HL-60 (cell line): ENCODE data around the gene REEP1.

Experiments
- DNase-seq, 2 experiments: peaks; one replicate each; pipeline ENCODE4 v3.0.0-alpha.2; 2010 to 2020; ENCODE audit warnings: low read depth in 1 of 2, low spot score in 1 of 2
- H3K27ac ChIP-seq: fragments of 250-450 bp; sonication (Bioruptor Pico); replicated peaks from 2 replicates; pipeline ENCODE4 v1.5.1; 2020; ENCODE audit warnings: mild to moderate bottlenecking, moderate library complexity
- H3K27me3 ChIP-seq: fragments of 250-450 bp; sonication (Bioruptor Pico); 2 replicates; pipeline ENCODE4 v1.5.1; 2021; ENCODE audit warnings: mild to moderate bottlenecking, moderate library complexity; ENCODE audit not compliant: insufficient read depth, poor library complexity, severe bottlenecking
- H3K4me3 ChIP-seq: replicated peaks from 2 replicates; pipeline ENCODE4 v1.5.1; 2011; ENCODE audit warnings: mild to moderate bottlenecking, control low read depth, low read length; ENCODE audit not compliant: insufficient read depth
- CTCF ChIP-seq: IDR thresholded peaks from one replicate; pipeline ENCODE4 v1.5.1; 2011; ENCODE audit warnings: low read length, control low read depth, inconsistent platforms; ENCODE audit not compliant: insufficient read depth
- GABPA ChIP-seq: IDR thresholded peaks from 2 replicates; pipeline ENCODE4 v1.6.1; 2012; ENCODE audit warnings: low read depth
- POLR2AphosphoS5 ChIP-seq: IDR thresholded peaks from 2 replicates; pipeline ENCODE4 v1.6.1; 2012; ENCODE audit warnings: low read depth
- SPI1 ChIP-seq: IDR thresholded peaks from 2 replicates; pipeline ENCODE4 v1.6.1; 2012; ENCODE audit warnings: low read depth, mild to moderate bottlenecking, borderline replicate concordance
- TF ChIP-seq, protein P1 (sequence below): IDR thresholded peaks from 2 replicates; pipeline ENCODE4 v1.6.1; 2012; ENCODE audit warnings: low read depth; ENCODE audit not compliant: insufficient replicate concordance

The REEP1 gene

DNA sequence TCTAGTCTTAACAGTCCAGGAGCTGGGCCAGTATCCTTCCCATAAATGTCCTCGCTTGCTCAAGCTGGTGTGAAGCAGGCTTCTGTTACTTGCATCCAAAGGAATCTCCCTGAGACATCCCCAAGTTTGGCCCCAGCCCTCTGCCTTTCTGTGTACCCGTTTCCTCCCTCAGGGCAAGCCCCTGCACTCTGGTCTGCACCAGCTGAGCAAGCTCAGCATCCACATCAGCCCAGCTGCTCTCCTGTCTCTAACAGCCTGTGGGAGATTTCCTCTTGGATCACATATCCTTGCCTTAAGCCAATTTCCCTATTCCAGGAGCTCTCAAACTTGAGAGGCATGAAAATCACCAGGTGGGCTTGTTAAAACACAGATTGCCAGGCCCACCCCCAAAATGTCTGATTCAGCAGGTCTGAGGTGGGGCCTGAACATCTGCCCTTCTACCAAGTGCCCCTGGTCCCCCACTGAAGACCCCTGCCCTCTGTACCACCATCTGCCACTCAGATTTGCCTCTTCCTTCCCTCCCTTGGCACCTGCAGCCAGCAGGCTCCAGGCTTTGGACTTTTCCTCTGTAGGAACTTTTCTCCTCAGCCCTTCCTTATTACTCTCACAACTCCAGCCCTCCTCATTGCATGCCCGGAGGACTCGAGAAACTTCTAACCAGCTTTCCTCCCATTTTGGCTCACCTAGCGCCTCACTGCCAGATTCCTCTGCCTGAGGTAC is 32.1 kb downstream of the REEP1 start:
- Histone ChIP-seq H3K27ac (no peak overlapping the region), H3K4me3 (no peak overlapping the region), H3K27me3 (no peaks in the 10 kb centered on the region)
- no peak for TF ChIP-seq CTCF
- no peak for TF ChIP-seq POLR2AphosphoS5
- TF ChIP-seq, protein P1, sequence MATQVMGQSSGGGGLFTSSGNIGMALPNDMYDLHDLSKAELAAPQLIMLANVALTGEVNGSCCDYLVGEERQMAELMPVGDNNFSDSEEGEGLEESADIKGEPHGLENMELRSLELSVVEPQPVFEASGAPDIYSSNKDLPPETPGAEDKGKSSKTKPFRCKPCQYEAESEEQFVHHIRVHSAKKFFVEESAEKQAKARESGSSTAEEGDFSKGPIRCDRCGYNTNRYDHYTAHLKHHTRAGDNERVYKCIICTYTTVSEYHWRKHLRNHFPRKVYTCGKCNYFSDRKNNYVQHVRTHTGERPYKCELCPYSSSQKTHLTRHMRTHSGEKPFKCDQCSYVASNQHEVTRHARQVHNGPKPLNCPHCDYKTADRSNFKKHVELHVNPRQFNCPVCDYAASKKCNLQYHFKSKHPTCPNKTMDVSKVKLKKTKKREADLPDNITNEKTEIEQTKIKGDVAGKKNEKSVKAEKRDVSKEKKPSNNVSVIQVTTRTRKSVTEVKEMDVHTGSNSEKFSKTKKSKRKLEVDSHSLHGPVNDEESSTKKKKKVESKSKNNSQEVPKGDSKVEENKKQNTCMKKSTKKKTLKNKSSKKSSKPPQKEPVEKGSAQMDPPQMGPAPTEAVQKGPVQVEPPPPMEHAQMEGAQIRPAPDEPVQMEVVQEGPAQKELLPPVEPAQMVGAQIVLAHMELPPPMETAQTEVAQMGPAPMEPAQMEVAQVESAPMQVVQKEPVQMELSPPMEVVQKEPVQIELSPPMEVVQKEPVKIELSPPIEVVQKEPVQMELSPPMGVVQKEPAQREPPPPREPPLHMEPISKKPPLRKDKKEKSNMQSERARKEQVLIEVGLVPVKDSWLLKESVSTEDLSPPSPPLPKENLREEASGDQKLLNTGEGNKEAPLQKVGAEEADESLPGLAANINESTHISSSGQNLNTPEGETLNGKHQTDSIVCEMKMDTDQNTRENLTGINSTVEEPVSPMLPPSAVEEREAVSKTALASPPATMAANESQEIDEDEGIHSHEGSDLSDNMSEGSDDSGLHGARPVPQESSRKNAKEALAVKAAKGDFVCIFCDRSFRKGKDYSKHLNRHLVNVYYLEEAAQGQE: no peak
- no peak for TF ChIP-seq SPI1
- no peak for TF ChIP-seq GABPA
- DNase-seq: no peak

DNA sequence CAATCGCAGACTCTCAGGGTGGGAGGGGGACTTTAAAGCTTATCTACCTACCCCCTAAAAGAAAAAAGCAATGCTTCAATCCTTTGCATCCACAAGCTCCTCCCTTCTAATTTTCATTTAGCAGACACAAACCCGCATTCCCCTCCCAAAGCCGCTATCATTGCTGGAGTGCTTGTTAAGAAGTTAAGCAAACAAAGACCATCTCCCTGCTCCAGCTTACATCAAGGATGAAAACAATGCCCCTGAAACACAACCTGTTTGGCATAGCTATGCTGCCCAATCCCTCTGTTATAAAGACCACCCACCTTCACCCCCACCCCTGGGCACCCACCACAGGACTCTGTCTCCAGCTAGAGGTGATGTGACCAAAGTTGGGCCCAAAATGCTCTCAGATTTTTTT is 33.0 kb downstream of the REEP1 start:
- TF ChIP-seq, protein P1: no peak
- no peak for TF ChIP-seq GABPA
- no peak for TF ChIP-seq SPI1
- no peak for TF ChIP-seq POLR2AphosphoS5
- no peak for TF ChIP-seq CTCF
- Histone ChIP-seq H3K4me3 (no peak overlapping the region), H3K27ac (no peak overlapping the region), H3K27me3 (no peaks in the 10 kb centered on the region)
- no peak for DNase-seq

DNA sequence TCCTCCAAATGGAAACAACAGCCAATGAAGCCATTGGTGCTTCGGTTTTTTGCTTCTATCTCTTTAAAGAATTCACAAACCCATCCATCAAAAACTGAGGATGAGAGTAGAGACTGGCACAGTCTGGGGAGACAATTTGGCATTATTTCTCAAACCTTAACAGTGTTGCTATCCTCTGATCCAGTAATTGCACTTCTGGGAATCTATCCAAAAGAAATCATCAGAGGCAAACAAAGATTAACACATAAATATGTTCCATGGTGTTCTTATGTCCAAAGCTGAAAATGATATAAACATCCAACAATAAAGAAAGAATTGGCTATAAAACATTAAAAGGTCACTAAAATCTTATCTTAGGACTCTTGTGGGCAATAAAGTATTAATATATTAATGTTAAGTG is 35.1 kb downstream of the REEP1 start:
- H3K4me3 ChIP-seq: no peak overlapping the region
- H3K27me3 ChIP-seq: no peaks in the 10 kb centered on the region
- TF ChIP-seq CTCF (no peak), POLR2AphosphoS5 (no peak), SPI1 (no peak), GABPA (no peak)
- TF ChIP-seq, protein P1: no peak
- DNase-seq: no peak
- H3K27ac ChIP-seq: no peak overlapping the region
